HL-60 (cell line): ENCODE results near the gene ABCC8.

Experiments
- DNase-seq, 2 experiments: peaks; one replicate each; pipeline ENCODE4 v3.0.0-alpha.2; 2010 to 2020; ENCODE audit warnings: low read depth in 1 of 2, low spot score in 1 of 2
- H3K27ac ChIP-seq: fragments of 250-450 bp; sonication (Bioruptor Pico); replicated peaks from 2 replicates; pipeline ENCODE4 v1.5.1; 2020; ENCODE audit warnings: mild to moderate bottlenecking, moderate library complexity
- H3K27me3 ChIP-seq: fragments of 250-450 bp; sonication (Bioruptor Pico); 2 replicates; pipeline ENCODE4 v1.5.1; 2021; ENCODE audit warnings: mild to moderate bottlenecking, moderate library complexity; ENCODE audit not compliant: insufficient read depth, poor library complexity, severe bottlenecking
- H3K4me3 ChIP-seq: replicated peaks from 2 replicates; pipeline ENCODE4 v1.5.1; 2011; ENCODE audit warnings: mild to moderate bottlenecking, control low read depth, low read length; ENCODE audit not compliant: insufficient read depth
- GABPA ChIP-seq: IDR thresholded peaks from 2 replicates; pipeline ENCODE4 v1.6.1; 2012; ENCODE audit warnings: low read depth
- POLR2AphosphoS5 ChIP-seq: IDR thresholded peaks from 2 replicates; pipeline ENCODE4 v1.6.1; 2012; ENCODE audit warnings: low read depth
- SPI1 ChIP-seq: IDR thresholded peaks from 2 replicates; pipeline ENCODE4 v1.6.1; 2012; ENCODE audit warnings: low read depth, mild to moderate bottlenecking, borderline replicate concordance
- TF ChIP-seq, protein P1 (sequence below): IDR thresholded peaks from one replicate; pipeline ENCODE4 v1.5.1; 2011; ENCODE audit warnings: low read length, control low read depth, inconsistent platforms; ENCODE audit not compliant: insufficient read depth
- TF ChIP-seq, protein P2 (sequence below): IDR thresholded peaks from 2 replicates; pipeline ENCODE4 v1.6.1; 2012; ENCODE audit warnings: low read depth; ENCODE audit not compliant: insufficient replicate concordance

The ABCC8 gene

DNA sequence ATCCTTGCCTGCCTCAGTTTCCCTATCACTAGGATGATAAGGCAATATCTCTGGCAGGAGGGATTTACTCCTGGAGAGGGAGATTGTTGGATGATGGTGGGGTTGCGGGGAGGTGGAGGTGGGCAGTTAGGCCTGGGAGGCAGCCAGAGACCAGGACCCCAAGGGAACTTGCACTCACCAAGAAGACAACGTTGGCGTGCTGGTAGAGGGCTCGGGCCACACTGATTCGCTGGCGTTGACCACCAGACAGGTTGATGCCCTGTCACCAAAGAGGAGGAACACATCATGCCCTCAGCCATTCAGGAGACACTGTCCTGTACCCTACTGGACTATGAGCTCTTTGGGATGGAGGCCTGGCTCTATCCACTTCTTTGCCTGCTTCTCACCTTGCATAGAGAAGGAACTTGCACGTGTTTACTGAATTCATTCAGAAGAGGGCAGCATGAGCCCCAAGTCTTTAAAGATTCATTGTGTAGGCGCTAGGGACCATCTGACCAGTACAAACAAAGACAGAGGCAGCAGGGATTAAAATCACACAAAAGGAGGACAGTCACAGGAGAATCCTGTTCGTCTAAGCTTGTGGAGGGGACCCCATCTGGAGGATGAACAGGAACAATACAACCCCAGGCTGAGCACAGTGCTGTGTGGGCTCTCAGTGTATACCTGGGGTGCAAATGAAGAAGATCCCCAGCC is 64.0 kb downstream of the ABCC8 start:
- TF ChIP-seq, protein P1, sequence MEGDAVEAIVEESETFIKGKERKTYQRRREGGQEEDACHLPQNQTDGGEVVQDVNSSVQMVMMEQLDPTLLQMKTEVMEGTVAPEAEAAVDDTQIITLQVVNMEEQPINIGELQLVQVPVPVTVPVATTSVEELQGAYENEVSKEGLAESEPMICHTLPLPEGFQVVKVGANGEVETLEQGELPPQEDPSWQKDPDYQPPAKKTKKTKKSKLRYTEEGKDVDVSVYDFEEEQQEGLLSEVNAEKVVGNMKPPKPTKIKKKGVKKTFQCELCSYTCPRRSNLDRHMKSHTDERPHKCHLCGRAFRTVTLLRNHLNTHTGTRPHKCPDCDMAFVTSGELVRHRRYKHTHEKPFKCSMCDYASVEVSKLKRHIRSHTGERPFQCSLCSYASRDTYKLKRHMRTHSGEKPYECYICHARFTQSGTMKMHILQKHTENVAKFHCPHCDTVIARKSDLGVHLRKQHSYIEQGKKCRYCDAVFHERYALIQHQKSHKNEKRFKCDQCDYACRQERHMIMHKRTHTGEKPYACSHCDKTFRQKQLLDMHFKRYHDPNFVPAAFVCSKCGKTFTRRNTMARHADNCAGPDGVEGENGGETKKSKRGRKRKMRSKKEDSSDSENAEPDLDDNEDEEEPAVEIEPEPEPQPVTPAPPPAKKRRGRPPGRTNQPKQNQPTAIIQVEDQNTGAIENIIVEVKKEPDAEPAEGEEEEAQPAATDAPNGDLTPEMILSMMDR, result no peak
- TF ChIP-seq GABPA, result no peak
- TF ChIP-seq SPI1, result no peak
- no peak for DNase-seq
- Histone ChIP-seq H3K27ac (no peak overlapping the region), H3K27me3 (peaks cover 6% of the 10 kb centered on the region), H3K4me3 (no peak overlapping the region)

DNA sequence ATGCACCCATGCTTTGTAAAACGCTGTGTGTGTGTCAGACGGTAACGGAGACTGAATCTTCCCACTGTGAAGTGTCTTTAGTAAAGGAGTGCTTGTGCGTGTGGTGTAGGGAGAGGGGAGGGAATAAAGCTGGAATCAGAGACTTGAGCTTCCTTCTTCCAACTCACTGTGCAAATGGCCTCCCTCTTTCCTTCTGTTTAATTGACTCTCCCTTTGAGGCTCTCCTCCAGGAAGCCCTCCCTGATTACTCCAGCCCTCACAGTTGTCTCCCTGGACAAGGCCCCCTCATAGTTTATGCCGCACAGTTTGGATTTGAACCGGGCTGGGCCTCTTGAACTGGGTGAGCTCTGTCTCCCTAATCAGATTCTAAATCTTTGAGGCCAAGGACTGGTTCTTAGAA is 65.2 kb downstream of the ABCC8 start:
- no peak overlapping the region for H3K4me3 ChIP-seq
- no peak overlapping the region for H3K27ac ChIP-seq
- no peak for DNase-seq
- H3K27me3 ChIP-seq, result peaks cover 6% of the 10 kb centered on the region
- TF ChIP-seq POLR2AphosphoS5, result no peak

DNA sequence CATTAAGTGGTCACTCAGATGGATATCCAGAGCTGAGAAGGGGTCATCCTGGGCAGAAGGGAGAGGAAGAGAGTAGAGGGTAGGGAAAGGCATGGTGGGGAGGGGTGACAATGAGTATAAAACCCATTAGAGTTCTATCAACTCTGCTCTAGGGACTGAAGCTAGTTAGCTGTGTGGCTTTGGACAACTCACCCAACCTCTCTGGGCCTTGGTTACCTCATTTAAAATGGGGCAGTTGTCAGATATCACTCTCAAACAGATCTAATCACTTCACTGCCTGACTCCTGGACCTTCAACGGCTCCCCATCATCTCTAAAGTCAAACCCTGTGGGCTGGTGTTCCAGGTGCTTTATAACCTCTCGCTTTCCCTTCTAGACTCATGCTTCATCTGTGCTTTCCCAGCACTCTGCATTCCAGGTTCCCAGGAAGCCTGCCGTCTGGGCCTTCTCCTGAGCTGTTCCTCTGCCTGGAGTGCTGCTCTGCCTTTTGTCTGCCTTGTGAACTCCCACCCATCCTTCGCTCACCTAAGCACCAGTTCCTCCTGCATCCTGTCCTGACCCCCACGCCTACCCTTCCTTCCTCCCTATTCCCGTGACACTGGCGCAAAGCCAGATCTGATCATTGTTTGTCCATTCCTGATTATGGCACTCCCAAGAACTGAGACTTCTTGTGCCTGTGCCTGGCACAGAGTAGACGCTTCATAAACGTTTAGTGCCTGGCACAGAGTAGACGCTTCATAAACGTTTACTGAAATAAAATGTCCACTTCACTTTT is 65.9 kb downstream of the ABCC8 start:
- Histone ChIP-seq H3K27ac (no peak overlapping the region), H3K4me3 (no peak overlapping the region), H3K27me3 (peaks cover 6% of the 10 kb centered on the region)
- TF ChIP-seq, protein P1, result no peak
- TF ChIP-seq, protein P2, sequence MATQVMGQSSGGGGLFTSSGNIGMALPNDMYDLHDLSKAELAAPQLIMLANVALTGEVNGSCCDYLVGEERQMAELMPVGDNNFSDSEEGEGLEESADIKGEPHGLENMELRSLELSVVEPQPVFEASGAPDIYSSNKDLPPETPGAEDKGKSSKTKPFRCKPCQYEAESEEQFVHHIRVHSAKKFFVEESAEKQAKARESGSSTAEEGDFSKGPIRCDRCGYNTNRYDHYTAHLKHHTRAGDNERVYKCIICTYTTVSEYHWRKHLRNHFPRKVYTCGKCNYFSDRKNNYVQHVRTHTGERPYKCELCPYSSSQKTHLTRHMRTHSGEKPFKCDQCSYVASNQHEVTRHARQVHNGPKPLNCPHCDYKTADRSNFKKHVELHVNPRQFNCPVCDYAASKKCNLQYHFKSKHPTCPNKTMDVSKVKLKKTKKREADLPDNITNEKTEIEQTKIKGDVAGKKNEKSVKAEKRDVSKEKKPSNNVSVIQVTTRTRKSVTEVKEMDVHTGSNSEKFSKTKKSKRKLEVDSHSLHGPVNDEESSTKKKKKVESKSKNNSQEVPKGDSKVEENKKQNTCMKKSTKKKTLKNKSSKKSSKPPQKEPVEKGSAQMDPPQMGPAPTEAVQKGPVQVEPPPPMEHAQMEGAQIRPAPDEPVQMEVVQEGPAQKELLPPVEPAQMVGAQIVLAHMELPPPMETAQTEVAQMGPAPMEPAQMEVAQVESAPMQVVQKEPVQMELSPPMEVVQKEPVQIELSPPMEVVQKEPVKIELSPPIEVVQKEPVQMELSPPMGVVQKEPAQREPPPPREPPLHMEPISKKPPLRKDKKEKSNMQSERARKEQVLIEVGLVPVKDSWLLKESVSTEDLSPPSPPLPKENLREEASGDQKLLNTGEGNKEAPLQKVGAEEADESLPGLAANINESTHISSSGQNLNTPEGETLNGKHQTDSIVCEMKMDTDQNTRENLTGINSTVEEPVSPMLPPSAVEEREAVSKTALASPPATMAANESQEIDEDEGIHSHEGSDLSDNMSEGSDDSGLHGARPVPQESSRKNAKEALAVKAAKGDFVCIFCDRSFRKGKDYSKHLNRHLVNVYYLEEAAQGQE, result no peak
- TF ChIP-seq SPI1 (no peak), GABPA (no peak), POLR2AphosphoS5 (no peak)
- no peak for DNase-seq

DNA sequence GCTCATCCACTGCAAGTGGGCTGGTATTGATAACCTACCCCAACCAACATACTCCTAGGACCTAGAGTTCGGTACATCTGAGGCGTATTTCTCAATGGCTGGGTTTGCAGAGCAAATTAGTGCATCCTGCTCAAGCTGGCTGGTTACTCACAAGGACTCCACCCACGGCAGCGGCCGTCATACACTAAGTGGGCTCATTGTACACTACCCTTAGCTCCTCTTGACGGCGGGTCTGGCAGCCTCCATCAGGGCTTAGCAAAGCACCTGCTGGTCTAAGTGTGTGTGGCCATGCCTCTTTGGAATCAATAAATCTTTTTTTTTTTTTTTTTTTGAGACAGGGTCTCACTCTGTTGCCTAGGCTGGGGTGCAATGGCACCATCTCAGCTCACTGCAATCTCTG is 68.0 kb downstream of the ABCC8 start:
- Histone ChIP-seq H3K4me3 (no peak overlapping the region), H3K27ac (no peak overlapping the region), H3K27me3 (peaks cover 6% of the 10 kb centered on the region)
- DNase-seq, result no peak
- no peak for TF ChIP-seq POLR2AphosphoS5
- TF ChIP-seq, protein P2, result no peak
- TF ChIP-seq, protein P1, result no peak
- no peak for TF ChIP-seq SPI1
- no peak for TF ChIP-seq GABPA
